Measurements from ENCODE around the gene TMED7. TPM values are rescaled to one million over a fixed set of nuclear protein-coding genes. Genes with fewer than 3 reads are reported as not detected.

Gene TMED7
- total RNA-seq, 1 experiment from 2014 or later: 71.5 TPM

GRCh38 chr5:115627295-115627865, 1.5 kb upstream of the TMED7 start:
- TF ChIP-seq, protein P1, sequence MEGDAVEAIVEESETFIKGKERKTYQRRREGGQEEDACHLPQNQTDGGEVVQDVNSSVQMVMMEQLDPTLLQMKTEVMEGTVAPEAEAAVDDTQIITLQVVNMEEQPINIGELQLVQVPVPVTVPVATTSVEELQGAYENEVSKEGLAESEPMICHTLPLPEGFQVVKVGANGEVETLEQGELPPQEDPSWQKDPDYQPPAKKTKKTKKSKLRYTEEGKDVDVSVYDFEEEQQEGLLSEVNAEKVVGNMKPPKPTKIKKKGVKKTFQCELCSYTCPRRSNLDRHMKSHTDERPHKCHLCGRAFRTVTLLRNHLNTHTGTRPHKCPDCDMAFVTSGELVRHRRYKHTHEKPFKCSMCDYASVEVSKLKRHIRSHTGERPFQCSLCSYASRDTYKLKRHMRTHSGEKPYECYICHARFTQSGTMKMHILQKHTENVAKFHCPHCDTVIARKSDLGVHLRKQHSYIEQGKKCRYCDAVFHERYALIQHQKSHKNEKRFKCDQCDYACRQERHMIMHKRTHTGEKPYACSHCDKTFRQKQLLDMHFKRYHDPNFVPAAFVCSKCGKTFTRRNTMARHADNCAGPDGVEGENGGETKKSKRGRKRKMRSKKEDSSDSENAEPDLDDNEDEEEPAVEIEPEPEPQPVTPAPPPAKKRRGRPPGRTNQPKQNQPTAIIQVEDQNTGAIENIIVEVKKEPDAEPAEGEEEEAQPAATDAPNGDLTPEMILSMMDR (IDR thresholded peaks at IDR 0.05; ENCODE audit: insufficient read depth in 1 of 2, low read depth in 1 of 2, low read length in 1 of 2, severe bottlenecking in 1 of 2, unreplicated experiment in 1 of 2): no peak
- no peak for DNase-seq
- intact Hi-C loops (cut with micrococcal nuclease; ENCODE audit: unreplicated experiment): loop anchor here (2.0 kb wide), 1 partner anchor 203 kb away; no protein-coding TSS in a partner anchor
- H3K27me3 Mint-ChIP-seq (ENCODE audit: insufficient read depth, unreplicated experiment): peaks cover 3% of the 10 kb centered on the region
- H3K9me3 ChIP-seq: no peaks in the 10 kb centered on the region
- H3K9me3 Mint-ChIP-seq (ENCODE audit: unreplicated experiment): no peaks in the 10 kb centered on the region
- no peaks in the 10 kb centered on the region for H3K36me3 ChIP-seq (ENCODE audit: control insufficient read depth, insufficient read depth, low read length)
- no peak overlapping the region; the same call in 1 of the 2 replicates for H3K4me3 ChIP-seq (ENCODE audit: low read depth, low read length)
- no TSS peak for BruUV-seq (replicated peaks)
- H3K27me3 ChIP-seq (replicated peaks; ENCODE audit: control insufficient read depth, insufficient read depth, low read length): no peaks in the 10 kb centered on the region
- no peaks in the 10 kb centered on the region for H3K4me1 Mint-ChIP-seq (ENCODE audit: low read depth, unreplicated experiment)
- ChIA-PET CTCF (no interaction called here), POLR2A (no interaction called here)
- no peak overlapping the region for H3K27ac Mint-ChIP-seq (ENCODE audit: unreplicated experiment)
- H3K4me3 Mint-ChIP-seq (ENCODE audit: unreplicated experiment): peak overlapping the region; percentile 33
- H3K4me1 ChIP-seq: peaks cover 13% of the 10 kb centered on the region; the same call in 1 of the 2 replicates
- peaks cover 6% of the 10 kb centered on the region for H3K36me3 Mint-ChIP-seq (ENCODE audit: insufficient read depth, unreplicated experiment)

- TF ChIP-seq, protein P1 (IDR thresholded peaks at IDR 0.05; ENCODE audit: insufficient read depth in 1 of 2, low read depth in 1 of 2, low read length in 1 of 2, severe bottlenecking in 1 of 2, unreplicated experiment in 1 of 2): no peak
- Histone ChIP-seq H3K9me3 (no peaks in the 10 kb centered on the region), H3K4me3 (ENCODE audit: low read depth, low read length) (peak overlapping the region; percentile 65), H3K4me1 (peaks cover 13% of the 10 kb centered on the region; the same call in 1 of the 2 replicates), H3K36me3 (ENCODE audit: control insufficient read depth, insufficient read depth, low read length) (no peaks in the 10 kb centered on the region), H3K27me3 (replicated peaks; ENCODE audit: control insufficient read depth, insufficient read depth, low read length) (no peaks in the 10 kb centered on the region)
- no peaks in the 10 kb centered on the region for H3K4me1 Mint-ChIP-seq (ENCODE audit: low read depth, unreplicated experiment)
- intact Hi-C loops (cut with micrococcal nuclease; ENCODE audit: unreplicated experiment): loop anchor here (2.0 kb wide), 1 partner anchor 204 kb away; no protein-coding TSS in a partner anchor
- no peak for DNase-seq
- H3K27me3 Mint-ChIP-seq (ENCODE audit: insufficient read depth, unreplicated experiment): no peaks in the 10 kb centered on the region
- no peak overlapping the region for H3K4me3 Mint-ChIP-seq (ENCODE audit: unreplicated experiment)
- H3K27ac Mint-ChIP-seq (ENCODE audit: unreplicated experiment): peak overlapping the region; percentile 97
- TSS peak; percentile 93 for BruUV-seq (replicated peaks)
- POLR2A ChIA-PET: no interaction called here
- CTCF ChIA-PET: no interaction called here
- H3K36me3 Mint-ChIP-seq (ENCODE audit: insufficient read depth, unreplicated experiment): peaks cover 6% of the 10 kb centered on the region
- H3K9me3 Mint-ChIP-seq (ENCODE audit: unreplicated experiment): no peaks in the 10 kb centered on the region
Measured at GRCh38 chr5:115626445-115626823, 598 bp upstream of the TMED7 start.

DNA sequence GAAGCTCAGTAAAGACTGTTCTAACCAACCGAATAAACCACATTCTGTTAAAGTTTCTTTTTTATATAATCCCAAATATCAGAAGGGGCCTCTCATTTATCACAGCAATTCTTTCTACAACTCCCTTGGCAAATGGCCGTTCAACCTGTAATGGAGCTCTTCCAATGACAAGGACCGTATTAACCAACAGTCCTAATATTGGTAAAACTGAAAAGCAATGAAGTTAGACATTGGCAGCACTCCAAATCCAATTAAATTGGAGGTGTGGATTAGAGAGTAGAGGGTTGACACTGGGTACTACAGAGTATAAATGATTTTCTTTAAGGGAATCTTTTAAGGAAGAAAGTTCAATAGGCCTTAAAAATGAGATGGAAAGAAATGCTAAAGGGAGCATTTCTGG, 842 bp downstream of the TMED7 start:
- ChIA-PET CTCF (interaction anchor here (0.6 kb wide), 1 partner anchor 9 kb away, joined by 3 read pairs; no protein-coding TSS in a partner anchor), POLR2A (no interaction called here)
- BruUV-seq (replicated peaks): no TSS peak
- Mint-ChIP-seq H3K4me1 (ENCODE audit: low read depth, unreplicated experiment) (no peaks in the 10 kb centered on the region), H3K36me3 (ENCODE audit: insufficient read depth, unreplicated experiment) (peaks cover 11% of the 10 kb centered on the region), H3K27ac (ENCODE audit: unreplicated experiment) (peak overlapping the region; percentile 97), H3K27me3 (ENCODE audit: insufficient read depth, unreplicated experiment) (no peaks in the 10 kb centered on the region), H3K4me3 (ENCODE audit: unreplicated experiment) (no peak overlapping the region), H3K9me3 (ENCODE audit: unreplicated experiment) (no peaks in the 10 kb centered on the region)
- DNase-seq: no peak
- TF ChIP-seq, protein P1 (IDR thresholded peaks at IDR 0.05; ENCODE audit: insufficient read depth in 1 of 2, low read depth in 1 of 2, low read length in 1 of 2, severe bottlenecking in 1 of 2, unreplicated experiment in 1 of 2): no peak
- no peaks in the 10 kb centered on the region for H3K36me3 ChIP-seq (ENCODE audit: control insufficient read depth, insufficient read depth, low read length)
- no peaks in the 10 kb centered on the region for H3K9me3 ChIP-seq
- peaks cover 13% of the 10 kb centered on the region; the same call in 1 of the 2 replicates for H3K4me1 ChIP-seq
- no peaks in the 10 kb centered on the region for H3K27me3 ChIP-seq (replicated peaks; ENCODE audit: control insufficient read depth, insufficient read depth, low read length)
- peak overlapping the region; percentile 65 for H3K4me3 ChIP-seq (ENCODE audit: low read depth, low read length)
- intact Hi-C loops (cut with micrococcal nuclease; ENCODE audit: unreplicated experiment): no loop called here
